Measurements from ENCODE around the gene QPCT.
"Not testable (repeated sequence)": the region's sequence is repeated elsewhere in the genome, so short reads cannot be mapped to it uniquely, and the experiment has no call there.

The QPCT gene

GRCh38 chr2:37394796-37395555 lies 50.5 kb downstream of the QPCT start:
- no peak for DNase-seq

- DNase-seq, result no peak
Measured at GRCh38 chr2:37396890-37397565, 52.6 kb downstream of the QPCT start.

GRCh38 chr2:37398990-37399389 lies 54.6 kb downstream of the QPCT start:
- no peak for DNase-seq

GRCh38 chr2:37400041-37400440 lies 55.6 kb downstream of the QPCT start:
- no peak for DNase-seq

GRCh38 chr2:37402636-37403035 lies 58.2 kb downstream of the QPCT start:
- no peak for DNase-seq

GRCh38 chr2:37405781-37406180 lies 61.4 kb downstream of the QPCT start:
- no peak for DNase-seq

- DNase-seq, result no peak
Measured at GRCh38 chr2:37412231-37412630, 67.8 kb downstream of the QPCT start.

- not testable (repeated sequence) for DNase-seq
Measured at GRCh38 chr2:37413911-37414469, 69.6 kb downstream of the QPCT start.

- no peak for DNase-seq
Measured at GRCh38 chr2:37414470-37414949, 70.1 kb downstream of the QPCT start.

- DNase-seq, result no peak
Measured at GRCh38 chr2:37415128-37415820, 70.8 kb downstream of the QPCT start.

- DNase-seq, result no peak
Measured at GRCh38 chr2:37417321-37417720, 72.9 kb downstream of the QPCT start.

GRCh38 chr2:37418956-37419355 lies 74.5 kb downstream of the QPCT start:
- no peak for DNase-seq

- DNase-seq, result no peak
Measured at GRCh38 chr2:37421686-37422085, 77.3 kb downstream of the QPCT start.

- no peak for DNase-seq
Measured at GRCh38 chr2:37422816-37423215, 78.4 kb downstream of the QPCT start.

Measured in activated T-cell treated with anti-CD3 and anti-CD28 coated beads for 4 hours (primary cell).